ENCODE measurements around the gene DLX4.

DNA sequence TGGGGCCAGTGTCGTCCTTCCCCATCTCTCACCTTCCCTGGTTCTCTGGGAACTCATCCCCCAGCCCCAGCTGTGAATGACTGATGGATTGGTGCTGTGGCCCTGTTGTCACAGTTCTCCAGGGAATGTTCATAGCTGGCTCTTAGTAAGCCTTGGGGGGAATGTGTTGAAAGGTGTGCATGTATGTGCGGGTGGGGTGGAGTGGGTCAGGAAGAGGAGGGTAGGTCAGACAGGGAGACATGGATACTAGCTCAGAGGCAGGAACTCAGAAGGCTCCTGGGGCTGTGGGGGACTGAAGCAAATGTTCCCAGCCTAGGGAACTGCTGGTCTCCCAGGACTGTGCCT lies 4.3 kb downstream of the DLX4 start:
- TF ChIP-seq EZH2 (IDR thresholded peaks at IDR 0.05) (no peak), POLR2AphosphoS5 (IDR thresholded peaks at IDR 0.05; ENCODE audit: borderline replicate concordance, low read depth, low read length) (no peak)
